WTC11 (cell line): ENCODE results near the gene ITGAE.

Experiments
- CREB1 ChIP-seq: sonication (generic); formaldehyde crosslinking; IDR thresholded peaks from 2 replicates; pipeline ENCODE4 v1.8.0; 2023; ENCODE audit warnings: mild to moderate bottlenecking, missing genetic modification reagents
- CTCF ChIP-seq: fragments of 200-600 bp; IDR thresholded peaks from 2 replicates; pipeline ENCODE4 v1.8.0; 2022; ENCODE audit warnings: antibody characterized with exemption
- ZBTB43 ChIP-seq: sonication (generic); formaldehyde crosslinking; IDR thresholded peaks from 2 replicates; pipeline ENCODE4 v1.8.1; 2023; ENCODE audit warnings: mild to moderate bottlenecking, missing genetic modification reagents

- TF ChIP-seq CREB1 (CRISPR knock-in tag) (no peak), CTCF (no peak), ZBTB43 (CRISPR knock-in tag) (no peak)
Observed at GRCh38 chr17:3796822-3797170, 4.2 kb downstream of the ITGAE start.
